GM12878 (cell line): Measurements from ENCODE around the gene HUNK.

Experiments used
- CTCF ChIP-seq, 3 experiments: IDR thresholded peaks in 2 of 3; conservative IDR thresholded peaks in 1 of 3; 2 replicates each; pipeline ENCODE4 v1.5.1; 2011; ENCODE audit warnings: low read depth in 3 of 3, low read length in 3 of 3, mild to moderate bottlenecking in 3 of 3, control low read depth in 2 of 3, moderate library complexity in 2 of 3, inconsistent platforms in 1 of 3, mixed read lengths in 1 of 3; ENCODE audit not compliant: control insufficient read depth in 2 of 3, insufficient read depth in 1 of 3; ENCODE audit errors: extremely low read depth in 1 of 3
- FOXK2 ChIP-seq: fragments of 450-650 bp; IDR thresholded peaks from 2 replicates; pipeline ENCODE4 v1.6.1; 2017; ENCODE audit warnings: mild to moderate bottlenecking, moderate library complexity
- FOXM1 ChIP-seq: IDR thresholded peaks from 2 replicates; pipeline ENCODE4 v1.6.1; 2012; ENCODE audit warnings: low read depth, mild to moderate bottlenecking, inconsistent platforms, low read length, moderate library complexity
- IKZF1 ChIP-seq: fragments of 450-650 bp; conservative IDR thresholded peaks from 2 replicates; pipeline ENCODE4 v1.6.1; 2017; ENCODE audit warnings: antibody characterized with exemption, mild to moderate bottlenecking
- NR2C2 ChIP-seq: IDR thresholded peaks from 2 replicates; pipeline ENCODE4 v1.6.1; 2011; ENCODE audit warnings: borderline replicate concordance, low read depth; ENCODE audit not compliant: control insufficient read depth, insufficient read length
- POLR2AphosphoS5 ChIP-seq: IDR thresholded peaks from 2 replicates; pipeline ENCODE4 v1.6.1; 2011; ENCODE audit warnings: mild to moderate bottlenecking, low read length, inconsistent platforms
- PRDM15 ChIP-seq: fragments of 450-650 bp; formaldehyde crosslinking; IDR thresholded peaks from 2 replicates; pipeline ENCODE4 v1.4.0; 2020; ENCODE audit warnings: mild to moderate bottlenecking, moderate library complexity
- ZNF24 ChIP-seq: fragments of 450-650 bp; IDR thresholded peaks from 2 replicates; pipeline ENCODE4 v1.6.1; 2017; ENCODE audit warnings: antibody characterized with exemption, mild to moderate bottlenecking
- TF ChIP-seq, protein P1 (sequence below): IDR thresholded peaks from 2 replicates; pipeline ENCODE4 v1.6.1; 2012; ENCODE audit warnings: low read depth, low read length, improper control_type of control experiment

- TF ChIP-seq PRDM15 (CRISPR knock-in tag) (no peak), FOXM1 (no peak), FOXK2 (no peak), ZNF24 (no peak), CTCF (IDR thresholded peaks at IDR 0.05 in 2 of 3, conservative IDR thresholded peaks at IDR 0.05 in 1 of 3; ENCODE audit: control insufficient read depth in 2 of 3, extremely low read depth in 1 of 3, insufficient read depth in 1 of 3, low read depth in 3 of 3, low read length in 3 of 3) (no peak), IKZF1 (no peak), POLR2AphosphoS5 (no peak), NR2C2 (no peak)
- TF ChIP-seq, protein P1, sequence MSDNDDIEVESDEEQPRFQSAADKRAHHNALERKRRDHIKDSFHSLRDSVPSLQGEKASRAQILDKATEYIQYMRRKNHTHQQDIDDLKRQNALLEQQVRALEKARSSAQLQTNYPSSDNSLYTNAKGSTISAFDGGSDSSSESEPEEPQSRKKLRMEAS: no peak
Observed at GRCh38 chr21:31993826-31994825, 121.3 kb downstream of the HUNK start.
